ENCODE results near the gene TANGO2.

DNA sequence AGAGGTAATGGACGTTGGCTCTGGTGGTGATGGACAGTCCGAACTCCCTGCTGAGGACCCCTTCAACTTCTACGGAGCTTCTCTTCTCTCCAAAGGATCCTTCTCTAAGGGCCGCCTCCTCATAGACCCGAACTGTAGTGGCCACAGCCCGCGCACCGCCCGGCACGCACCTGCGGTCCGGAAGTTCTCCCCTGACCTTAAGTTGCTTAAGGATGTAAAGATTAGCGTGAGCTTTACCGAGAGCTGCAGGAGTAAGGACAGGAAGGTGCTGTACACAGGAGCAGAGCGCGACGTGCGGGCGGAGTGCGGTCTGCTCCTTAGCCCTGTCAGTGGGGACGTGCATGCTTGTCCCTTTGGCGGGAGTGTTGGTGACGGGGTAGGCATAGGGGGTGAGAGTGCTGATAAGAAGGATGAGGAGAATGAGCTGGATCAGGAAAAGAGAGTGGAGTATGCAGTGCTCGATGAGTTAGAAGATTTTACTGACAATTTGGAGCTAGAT is 65.2 kb downstream of the TANGO2 start:
- TF ChIP-seq, protein P1, sequence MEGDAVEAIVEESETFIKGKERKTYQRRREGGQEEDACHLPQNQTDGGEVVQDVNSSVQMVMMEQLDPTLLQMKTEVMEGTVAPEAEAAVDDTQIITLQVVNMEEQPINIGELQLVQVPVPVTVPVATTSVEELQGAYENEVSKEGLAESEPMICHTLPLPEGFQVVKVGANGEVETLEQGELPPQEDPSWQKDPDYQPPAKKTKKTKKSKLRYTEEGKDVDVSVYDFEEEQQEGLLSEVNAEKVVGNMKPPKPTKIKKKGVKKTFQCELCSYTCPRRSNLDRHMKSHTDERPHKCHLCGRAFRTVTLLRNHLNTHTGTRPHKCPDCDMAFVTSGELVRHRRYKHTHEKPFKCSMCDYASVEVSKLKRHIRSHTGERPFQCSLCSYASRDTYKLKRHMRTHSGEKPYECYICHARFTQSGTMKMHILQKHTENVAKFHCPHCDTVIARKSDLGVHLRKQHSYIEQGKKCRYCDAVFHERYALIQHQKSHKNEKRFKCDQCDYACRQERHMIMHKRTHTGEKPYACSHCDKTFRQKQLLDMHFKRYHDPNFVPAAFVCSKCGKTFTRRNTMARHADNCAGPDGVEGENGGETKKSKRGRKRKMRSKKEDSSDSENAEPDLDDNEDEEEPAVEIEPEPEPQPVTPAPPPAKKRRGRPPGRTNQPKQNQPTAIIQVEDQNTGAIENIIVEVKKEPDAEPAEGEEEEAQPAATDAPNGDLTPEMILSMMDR (IDR thresholded peaks at IDR 0.05), result no peak
- TF ChIP-seq POLR2A (IDR thresholded peaks at IDR 0.05), result no peak
- TF ChIP-seq EP300 (IDR thresholded peaks at IDR 0.05), result no peak
